ENCODE measurements around the gene VIP. TPM values are rescaled to one million over a fixed set of nuclear protein-coding genes. Genes with fewer than 3 reads are reported as not detected.

The VIP gene
- total RNA-seq, result 0.15 and 0.53 TPM in 2 replicates

GRCh38 chr6:152750694-152751093 lies at the start of gene VIP:
VIP (plus strand) TSS chr6:152750797; CDS start chr6:152752178, 1,381 bp downstream.

Other genes with a start within 250 kb of the VIP start
- gene SYNE1, start 113.4 kb upstream of the VIP start, total RNA-seq, result 56.2 and 63.2 TPM in 2 replicates
- gene MYCT1, start 52.9 kb upstream of the VIP start, total RNA-seq, result 120 and 122 TPM in 2 replicates
- gene FBXO5, start 232.2 kb downstream of the VIP start, total RNA-seq, result 22.9 and 23.7 TPM in 2 replicates

Data from mammary microvascular endothelial cell (primary cell).